ENCODE measurements around the gene SMARCB1.

The SMARCB1 gene

DNA sequence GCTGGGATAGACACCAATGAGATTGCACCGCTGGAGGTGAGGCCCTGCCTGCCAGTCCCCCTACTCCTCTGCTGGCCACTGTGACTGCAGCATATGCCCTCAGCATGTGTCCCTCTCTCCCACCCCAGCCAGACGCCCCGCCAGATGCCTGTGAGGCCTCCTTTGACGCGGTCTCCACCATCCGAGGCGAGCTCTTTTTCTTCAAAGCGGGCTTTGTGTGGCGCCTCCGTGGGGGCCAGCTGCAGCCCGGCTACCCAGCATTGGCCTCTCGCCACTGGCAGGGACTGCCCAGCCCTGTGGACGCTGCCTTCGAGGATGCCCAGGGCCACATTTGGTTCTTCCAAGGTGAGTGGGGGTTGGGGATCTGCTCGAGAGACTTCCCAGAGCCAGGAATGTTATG lies 5.7 kb upstream of the SMARCB1 start:
- no peak for DNase-seq

DNA sequence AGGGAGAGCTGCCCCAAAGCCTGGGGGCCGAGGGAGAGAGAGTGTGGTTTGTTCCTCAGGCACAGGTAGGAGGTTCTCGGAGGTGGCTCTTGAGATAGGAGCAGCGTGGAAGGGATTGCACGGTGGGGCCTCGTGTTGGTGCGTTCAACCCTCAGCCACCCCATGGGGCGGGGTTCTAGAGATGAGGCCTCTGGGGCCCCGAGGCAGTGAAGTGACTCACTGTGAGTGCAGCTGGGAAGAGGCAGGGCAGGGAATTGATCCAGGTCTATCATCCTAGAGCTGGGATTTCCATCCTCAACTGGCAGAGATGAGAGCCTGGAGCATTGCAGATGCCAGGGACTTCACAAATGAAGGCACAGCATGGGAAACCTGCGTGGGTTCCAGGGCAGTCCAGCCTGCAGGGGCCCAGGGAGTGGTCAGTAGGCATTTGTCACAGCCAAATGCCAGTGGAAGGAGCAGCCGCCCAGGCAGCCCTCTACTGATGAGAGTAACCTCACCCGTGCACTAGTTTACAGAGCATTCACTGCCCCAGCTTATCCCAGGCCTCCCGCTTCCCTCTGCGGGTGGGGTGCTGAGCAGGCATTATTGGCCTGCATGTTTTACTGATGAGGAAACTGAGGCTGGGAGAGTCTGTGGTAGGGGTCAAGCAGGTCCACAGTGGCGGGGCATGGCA lies 5.1 kb upstream of the SMARCB1 start:
- DNase-seq: no peak

DNA sequence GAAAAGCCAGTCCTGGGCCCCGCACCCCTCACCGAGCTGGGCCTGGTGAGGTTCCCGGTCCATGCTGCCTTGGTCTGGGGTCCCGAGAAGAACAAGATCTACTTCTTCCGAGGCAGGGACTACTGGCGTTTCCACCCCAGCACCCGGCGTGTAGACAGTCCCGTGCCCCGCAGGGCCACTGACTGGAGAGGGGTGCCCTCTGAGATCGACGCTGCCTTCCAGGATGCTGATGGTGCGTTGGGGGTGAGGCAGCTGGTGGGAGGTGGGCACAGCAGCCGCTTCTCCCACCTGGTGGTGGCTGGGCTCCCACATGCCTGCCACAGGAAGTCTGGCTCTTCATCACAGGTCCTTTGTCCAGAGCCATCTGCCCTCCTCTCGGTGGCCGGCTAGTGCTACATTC lies 4.5 kb upstream of the SMARCB1 start:
- no peak for DNase-seq

DNA sequence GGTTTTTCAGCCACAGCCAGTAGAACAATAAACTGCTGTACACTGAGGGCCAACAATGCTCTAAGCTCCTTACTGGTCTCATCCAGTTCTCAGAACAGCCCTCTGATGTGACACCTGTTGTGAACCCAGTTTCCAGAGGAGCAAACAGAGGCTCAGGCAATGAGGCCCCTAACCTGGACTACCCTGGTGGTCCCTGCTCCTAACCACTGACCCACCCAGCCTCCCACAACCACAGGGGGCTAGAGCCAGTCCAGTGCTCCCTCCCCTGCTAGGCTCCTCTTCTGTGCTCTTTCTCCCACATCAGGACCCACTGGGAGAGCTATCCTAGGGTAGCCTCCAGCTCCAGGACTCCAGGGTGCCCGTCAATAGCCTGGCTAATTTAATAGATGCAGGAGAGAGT lies 4.1 kb upstream of the SMARCB1 start:
- DNase-seq: no peak

DNA sequence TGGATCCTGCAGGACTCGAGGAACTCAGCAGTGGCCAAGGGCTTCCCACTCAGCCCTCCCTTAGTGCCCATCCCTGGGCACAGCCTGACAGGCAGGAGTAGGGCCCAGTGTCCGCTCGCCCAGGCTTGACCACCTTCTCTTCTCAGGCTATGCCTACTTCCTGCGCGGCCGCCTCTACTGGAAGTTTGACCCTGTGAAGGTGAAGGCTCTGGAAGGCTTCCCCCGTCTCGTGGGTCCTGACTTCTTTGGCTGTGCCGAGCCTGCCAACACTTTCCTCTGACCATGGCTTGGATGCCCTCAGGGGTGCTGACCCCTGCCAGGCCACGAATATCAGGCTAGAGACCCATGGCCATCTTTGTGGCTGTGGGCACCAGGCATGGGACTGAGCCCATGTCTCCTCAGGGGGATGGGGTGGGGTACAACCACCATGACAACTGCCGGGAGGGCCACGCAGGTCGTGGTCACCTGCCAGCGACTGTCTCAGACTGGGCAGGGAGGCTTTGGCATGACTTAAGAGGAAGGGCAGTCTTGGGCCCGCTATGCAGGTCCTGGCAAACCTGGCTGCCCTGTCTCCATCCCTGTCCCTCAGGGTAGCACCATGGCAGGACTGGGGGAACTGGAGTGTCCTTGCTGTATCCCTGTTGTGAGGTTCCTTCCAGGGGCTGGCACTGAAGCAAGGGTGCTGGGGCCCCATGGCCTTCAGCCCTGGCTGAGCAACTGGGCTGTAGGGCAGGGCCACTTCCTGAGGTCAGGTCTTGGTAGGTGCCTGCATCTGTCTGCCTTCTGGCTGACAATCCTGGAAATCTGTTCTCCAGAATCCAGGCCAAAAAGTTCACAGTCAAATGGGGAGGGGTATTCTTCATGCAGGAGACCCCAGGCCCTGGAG lies 3.3 kb upstream of the SMARCB1 start:
- no peak for DNase-seq

DNA sequence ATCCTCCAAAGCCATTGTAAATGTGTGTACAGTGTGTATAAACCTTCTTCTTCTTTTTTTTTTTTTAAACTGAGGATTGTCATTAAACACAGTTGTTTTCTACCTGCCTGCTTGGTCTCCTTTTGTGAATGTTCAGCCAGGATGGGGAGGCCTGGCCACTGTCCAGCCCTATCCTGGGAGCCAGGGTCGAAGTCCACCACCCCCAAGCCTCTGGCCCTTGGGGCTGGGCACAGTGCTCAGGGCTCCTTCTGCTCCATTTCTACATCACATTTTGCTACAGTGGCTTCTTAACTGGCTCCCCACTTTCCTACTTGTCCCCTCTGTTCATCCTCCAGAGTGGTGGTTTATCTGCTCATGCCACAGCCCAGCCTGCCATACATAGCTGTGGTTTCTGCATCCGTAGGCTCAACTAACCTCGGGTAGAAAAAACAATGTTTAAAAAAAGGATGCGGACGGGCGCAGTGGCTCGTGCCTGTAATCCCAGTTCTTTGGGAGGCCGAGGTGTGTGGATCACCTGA lies 2.5 kb upstream of the SMARCB1 start:
- no peak for DNase-seq

DNA sequence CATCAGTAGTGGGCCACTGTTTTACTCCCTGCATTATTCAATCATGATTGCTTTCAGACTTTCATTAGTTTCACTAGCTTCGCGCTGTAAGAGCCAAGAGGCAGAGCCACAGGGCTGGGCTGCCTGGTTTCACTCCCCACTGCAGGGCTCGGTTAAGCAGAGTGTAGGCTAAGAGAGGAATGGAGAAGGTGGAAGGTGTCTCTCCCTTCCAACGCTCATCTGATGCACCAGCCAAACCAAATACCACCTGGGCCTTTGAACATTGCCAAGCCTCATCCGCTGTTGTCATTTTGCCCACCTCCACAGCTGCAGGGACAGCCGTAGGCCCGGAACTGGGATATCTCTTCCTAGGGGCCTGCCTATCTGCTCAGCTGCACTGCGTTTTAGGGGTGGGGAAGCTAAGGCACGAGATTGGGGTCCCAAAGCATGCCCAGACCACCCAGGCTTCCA lies 480 bp upstream of the SMARCB1 start:
- DNase-seq: no peak

DNA sequence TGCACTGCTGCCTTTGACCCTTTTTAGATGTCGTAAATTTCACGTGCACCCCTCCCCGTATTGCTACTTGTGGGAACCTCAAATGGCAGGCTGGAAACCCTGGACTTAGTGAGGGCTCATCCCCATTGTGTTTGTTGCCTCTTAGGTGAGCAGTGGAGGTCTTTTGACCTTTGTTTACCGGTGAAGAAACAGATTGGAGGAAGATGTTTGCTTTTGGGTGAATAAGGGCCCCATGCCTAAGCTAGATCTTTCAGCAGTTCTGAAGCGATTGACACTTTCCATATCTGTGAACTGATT lies 782 bp downstream of the SMARCB1 start:
- no peak for DNase-seq

DNA sequence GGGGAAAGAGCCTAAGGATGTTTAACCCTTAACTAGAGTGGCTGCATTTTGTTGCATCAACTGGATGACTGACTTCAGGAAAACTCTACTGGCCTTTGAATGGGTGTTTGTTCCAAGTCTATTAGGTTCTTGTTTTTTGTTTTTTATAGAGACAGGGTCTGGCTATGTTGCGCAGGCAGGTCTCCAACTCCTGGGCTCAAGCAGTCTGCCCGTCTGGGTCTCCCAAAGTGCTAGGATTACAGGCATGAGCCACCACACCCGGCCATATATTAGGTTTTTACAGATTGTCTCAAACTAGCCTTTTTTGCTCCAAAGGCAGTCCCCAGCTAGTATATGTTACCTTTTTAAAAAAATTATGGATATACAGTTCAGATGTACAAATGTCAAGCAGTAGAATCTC lies 1.1 kb downstream of the SMARCB1 start:
- DNase-seq: no peak

DNA sequence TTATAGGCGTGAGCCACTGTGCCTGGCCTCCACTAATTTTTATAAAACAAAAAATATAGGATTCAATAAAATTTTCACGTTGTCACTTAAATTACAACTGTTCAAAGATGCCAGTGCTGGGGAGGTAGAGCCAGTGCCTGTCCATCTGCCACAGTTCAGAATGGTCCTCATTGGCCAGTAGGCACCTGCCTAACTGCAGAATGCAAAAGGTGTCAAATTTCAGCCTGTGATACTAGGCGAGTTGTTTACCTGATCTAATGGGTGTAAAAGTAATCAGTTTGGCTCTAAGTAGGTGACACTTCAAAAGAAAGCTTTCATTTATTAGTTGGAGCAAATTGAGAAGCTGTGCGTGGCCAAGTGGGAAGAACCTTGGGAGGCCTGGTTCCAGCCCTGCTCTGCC lies 2.4 kb downstream of the SMARCB1 start:
- DNase-seq: no peak

DNA sequence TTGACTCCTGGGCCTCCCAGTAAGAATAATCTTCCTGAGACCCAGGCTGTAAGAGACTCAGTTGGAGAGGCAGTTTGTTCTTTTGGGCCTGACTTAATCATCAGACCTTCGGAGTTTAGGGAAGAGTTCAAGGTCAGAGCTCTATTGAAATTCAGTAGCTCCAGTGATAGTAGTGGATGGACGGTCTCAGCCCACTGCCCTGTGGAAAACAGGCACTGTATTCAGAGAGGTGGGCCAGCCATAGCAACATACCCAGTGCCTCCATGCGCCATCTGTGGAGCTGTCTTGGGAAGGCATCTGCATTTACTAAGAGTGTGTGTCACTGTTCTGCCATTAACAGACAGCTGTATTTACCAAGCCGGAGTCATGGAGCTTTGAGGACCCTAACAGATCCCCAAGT lies 2.9 kb downstream of the SMARCB1 start:
- no peak for DNase-seq

DNA sequence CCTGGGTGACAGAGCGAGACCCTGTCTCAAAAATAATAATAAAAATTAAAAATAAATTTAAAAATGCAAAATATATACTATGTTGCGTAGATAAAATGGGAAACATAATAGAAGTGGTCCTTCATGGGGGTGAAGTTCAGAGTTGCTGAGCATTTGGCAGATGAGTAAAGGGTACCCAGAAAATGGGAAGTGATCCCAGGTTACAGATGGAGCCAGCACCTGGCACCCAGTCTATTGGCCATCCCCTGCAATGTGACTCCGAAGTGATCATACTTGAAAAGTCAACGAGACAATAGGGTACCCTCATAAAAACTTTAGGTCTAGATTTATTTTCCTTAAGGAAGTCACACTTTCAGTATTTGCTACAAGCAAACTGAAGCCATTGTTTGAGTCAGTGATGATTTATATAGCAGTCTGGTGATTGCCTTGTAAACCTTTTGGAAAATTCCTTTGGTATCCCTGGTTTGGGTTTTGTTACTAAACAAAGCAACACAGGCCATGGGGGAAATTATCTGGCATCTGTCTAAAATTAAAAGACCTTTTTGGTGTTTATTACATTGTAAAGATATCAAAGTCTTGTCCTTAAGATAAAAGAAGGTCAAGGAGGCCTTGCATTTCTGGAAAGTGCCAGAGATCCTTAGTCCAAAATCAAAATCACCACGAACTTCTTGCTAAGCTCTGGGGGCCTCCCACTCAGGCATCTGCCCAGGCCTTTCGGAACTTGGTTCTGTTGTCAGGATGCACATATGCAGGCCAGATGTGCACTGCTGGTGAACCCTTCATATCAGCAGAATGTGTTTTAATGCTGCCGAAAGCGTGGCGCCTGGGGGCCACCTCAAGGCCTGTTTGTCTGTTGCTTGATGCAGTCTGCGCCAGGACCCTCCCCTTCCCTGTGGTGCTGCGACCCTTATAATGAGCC lies 4.3 kb downstream of the SMARCB1 start:
- DNase-seq: peak; percentile 70

DNA sequence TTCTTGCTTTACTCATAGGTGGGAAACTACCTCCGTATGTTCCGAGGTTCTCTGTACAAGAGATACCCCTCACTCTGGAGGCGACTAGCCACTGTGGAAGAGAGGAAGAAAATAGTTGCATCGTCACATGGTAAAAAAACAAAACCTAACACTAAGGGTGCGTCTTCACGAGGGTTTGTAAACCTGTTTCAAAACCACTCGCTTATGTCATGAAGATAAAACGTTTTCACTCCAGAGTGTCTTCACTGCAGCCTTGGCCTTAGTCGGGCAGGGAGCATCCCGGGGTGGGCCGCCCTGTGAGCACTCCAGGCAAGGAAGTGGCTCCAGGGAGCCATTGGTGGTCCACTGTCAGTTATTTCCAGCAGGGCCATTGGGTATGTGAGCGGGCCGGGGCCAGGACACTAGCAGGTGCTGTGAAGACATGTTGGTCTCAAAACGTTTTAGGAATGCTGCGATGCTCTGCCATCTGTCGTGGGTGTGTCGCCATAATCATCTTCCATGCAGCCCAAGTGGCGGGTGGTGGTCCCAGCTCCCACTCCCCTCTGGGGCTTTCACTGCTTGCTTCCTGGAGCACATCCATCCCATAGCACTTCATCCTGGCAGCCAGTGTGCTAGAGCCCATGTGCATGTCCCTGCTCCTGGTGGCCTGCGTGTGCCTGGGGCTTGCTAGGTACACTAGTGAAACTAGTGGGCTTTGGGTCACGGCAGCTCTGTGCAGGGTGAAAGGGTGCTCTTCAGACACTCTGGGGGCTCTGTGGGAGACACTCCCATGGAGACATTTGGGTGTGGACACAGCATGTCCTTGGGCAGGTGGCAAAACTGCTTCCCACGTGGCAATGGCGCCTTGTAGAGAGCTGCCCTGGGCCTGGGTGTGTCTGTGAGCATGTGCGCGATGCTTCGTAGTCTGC lies 5.2 kb downstream of the SMARCB1 start:
- no peak for DNase-seq

DNA sequence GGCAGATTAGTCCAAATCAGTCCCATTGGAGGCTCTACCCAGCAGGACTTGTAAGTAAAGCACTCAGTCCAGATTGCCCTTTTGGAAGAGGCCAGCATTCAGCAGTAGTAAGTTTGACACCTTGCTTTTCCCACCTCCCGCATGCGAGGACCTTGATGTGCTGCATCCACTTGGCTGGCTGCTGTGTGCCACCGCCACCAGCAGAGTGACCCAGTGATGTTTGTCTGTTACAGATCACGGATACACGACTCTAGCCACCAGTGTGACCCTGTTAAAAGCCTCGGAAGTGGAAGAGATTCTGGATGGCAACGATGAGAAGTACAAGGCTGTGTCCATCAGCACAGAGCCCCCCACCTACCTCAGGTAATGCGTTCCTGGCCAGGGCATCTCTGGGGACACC lies 6.6 kb downstream of the SMARCB1 start:
- no peak for DNase-seq

DNA sequence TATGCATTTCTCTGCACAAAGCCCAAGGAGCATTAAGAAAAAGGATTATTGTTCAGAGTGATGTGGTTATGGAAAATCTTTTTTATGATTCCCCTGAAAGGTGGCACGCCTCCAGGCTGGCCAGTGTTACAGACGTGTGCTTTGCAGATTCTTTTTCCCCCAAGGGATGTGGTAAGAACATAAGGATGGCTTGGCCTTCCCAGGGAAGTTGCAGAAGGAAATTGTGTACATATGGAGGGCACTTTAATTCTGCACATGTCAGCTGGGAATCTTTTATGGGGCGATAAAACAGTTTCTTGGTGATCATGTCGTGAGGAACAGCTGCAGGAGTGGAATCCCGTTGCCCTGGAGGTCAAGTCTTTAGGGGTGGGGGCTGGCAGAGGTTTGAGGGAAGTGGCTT lies 9.7 kb downstream of the SMARCB1 start:
- no peak for DNase-seq

DNA sequence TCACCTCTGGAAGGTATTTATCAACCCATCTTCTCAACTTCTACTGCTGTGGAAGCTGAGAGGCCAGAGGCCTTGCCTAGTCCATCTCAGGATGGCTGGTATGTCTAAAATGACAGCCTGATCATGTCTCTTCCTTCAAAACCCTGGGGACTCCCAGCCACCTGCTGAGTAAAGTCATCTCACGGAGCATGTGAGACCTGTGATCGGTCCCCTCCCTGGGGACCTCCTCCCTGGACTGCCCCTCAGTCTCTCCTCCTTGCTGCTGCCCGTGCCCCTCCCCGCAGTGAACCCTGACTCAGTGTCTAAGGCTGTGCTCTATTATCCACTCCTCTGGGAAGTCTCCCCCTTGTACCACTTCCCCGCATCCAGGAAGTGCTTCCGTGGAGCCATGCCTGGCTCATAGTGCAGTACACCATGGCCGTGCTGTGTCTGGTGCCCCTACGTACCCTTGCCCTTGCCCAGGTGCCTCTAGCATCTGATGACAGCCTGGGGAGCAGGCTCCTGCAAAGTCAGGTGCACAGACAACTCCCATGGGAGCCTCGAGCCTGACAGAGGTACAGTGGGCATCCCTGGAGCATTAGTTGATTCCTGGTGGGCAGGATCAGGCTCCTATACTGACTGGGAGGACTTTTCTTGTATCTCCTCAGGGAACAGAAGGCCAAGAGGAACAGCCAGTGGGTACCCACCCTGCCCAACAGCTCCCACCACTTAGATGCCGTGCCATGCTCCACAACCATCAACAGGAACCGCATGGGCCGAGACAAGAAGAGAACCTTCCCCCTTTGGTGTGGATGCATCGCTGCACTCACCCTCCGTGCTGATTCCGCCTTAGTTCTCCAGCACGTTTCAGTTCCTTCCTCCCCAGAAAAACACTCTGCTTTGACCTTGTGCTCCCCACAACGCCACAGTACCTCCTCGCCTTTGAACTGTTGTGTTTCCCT lies 13.8 kb downstream of the SMARCB1 start:
- no peak for DNase-seq

DNA sequence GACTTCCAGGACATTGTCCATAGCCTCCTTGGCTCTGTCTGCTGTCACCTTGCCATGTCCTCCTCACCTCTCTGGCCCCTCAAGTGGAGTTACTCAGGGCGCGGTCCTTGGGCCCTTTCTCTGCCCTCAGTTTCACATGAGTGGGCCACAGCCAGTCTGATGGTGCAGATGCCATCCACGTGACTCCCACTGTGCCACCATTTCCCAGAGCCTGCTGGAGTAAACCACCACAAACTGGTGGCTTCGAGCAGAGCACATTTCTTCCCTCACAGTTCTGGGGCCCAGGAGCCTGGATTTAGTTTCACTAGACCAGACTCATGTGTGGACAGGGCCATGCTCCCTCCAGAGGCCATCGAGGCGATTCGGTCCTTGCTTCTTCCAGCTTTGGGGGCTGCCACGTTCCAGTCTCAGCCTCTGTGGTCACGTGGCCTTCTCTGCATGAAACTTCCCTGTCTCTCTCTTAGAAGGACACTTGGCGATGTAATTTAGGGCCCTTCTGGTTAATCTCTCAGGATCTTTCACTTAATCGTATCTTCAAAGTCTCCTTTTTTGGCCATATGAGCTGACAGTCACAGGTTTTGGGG lies 14.6 kb downstream of the SMARCB1 start:
- DNase-seq: no peak

DNA sequence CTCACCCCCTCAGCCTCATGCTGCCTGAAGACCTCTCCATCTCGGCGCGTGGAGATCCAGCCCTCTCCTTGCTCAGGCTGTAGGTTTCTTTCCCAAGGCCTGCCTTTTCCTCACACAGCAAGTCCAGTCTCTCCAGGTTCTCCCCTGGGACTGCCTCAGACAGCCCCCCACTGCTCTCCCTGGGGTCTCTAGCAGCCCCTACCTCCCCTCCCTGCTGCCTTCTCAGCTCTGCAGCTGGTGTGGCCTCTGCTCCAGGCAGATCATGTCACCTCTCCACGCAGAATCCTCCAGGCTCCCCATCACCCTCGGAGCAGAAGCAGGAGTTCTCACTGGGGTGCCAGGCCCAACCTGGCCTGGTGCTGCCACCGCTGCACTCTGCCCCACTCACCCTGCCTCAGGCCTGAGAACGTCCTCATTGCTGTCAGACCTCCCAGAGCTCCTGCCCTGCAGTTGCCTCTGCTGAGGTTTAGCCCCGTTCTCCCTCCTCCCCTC lies 15.2 kb downstream of the SMARCB1 start:
- DNase-seq: no peak

DNA sequence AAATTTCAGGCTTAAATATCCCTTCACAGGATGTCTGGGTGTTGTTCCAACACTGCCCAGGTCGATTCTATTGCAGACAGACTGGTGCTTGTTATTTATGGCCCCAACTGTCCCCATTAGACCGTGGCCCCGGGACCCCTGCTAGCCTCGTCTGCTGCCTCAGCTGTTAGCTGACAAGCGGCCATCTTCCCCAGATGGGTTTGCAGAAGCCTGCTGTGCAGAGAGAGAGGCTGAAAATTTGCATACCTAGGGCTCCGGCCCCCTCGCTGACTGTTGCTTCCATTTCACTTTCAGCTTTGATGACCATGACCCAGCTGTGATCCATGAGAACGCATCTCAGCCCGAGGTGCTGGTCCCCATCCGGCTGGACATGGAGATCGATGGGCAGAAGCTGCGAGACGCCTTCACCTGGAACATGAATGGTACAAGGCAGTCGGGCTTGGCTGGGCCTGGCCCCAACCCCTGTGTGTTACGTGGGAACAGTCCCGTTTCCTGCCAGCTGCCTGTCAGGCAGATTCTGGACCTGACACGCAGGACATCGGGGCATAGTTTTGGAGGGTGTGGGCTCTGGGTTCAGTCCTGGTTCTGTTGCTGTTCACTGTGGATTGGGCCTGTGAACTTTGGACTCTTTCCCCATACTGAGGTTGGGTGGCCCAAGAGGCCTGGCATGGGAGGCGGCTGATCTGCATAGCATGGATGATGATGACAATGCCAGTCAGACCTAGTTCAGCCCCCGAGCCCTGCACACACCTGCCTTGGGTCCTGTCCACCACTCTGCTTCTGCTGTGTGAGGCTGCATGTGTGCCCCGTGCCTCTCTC lies 16.4 kb downstream of the SMARCB1 start:
- no peak for DNase-seq
